C4-2B (cell line): ENCODE results near the gene ITGB3.

Source experiments
- H3K27ac ChIP-seq: fragments of 450-650 bp; 2 replicates; pipeline ENCODE4 v1.5.1; 2017
- CTCF ChIP-seq: fragments of 450-650 bp; conservative IDR thresholded peaks from 2 replicates; pipeline ENCODE4 v1.5.1; 2017; ENCODE audit warnings: mild to moderate bottlenecking
- ZFX ChIP-seq: fragments of 450-650 bp; IDR thresholded peaks from 2 replicates; pipeline ENCODE4 v1.6.1; 2017

Gene ITGB3

GRCh38 chr17:47275245-47275984 is 21.8 kb downstream of the ITGB3 start:
- H3K27ac ChIP-seq: no peak overlapping the region
- TF ChIP-seq ZFX (no peak), CTCF (no peak)

- H3K27ac ChIP-seq: no peak overlapping the region
- TF ChIP-seq CTCF (no peak), ZFX (no peak)
Measured at GRCh38 chr17:47276444-47276843, 22.8 kb downstream of the ITGB3 start.

GRCh38 chr17:47276868-47277267 is 23.2 kb downstream of the ITGB3 start:
- no peak overlapping the region for H3K27ac ChIP-seq

GRCh38 chr17:47277921-47278320 is 24.3 kb downstream of the ITGB3 start:
- no peak for TF ChIP-seq CTCF
- TF ChIP-seq ZFX: no peak
- H3K27ac ChIP-seq: no peak overlapping the region

More at GRCh38 chr17:47276868-47277267, 23.2 kb downstream of the ITGB3 start:
- TF ChIP-seq ZFX (no peak), CTCF (no peak)

GRCh38 chr17:47278561-47278960 is 24.9 kb downstream of the ITGB3 start:
- no peak for TF ChIP-seq CTCF
- no peak for TF ChIP-seq ZFX
- H3K27ac ChIP-seq: no peak overlapping the region

- H3K27ac ChIP-seq: no peak overlapping the region
Measured at GRCh38 chr17:47279062-47279801, 25.6 kb downstream of the ITGB3 start.

More at GRCh38 chr17:47279062-47279801, 25.6 kb downstream of the ITGB3 start:
- TF ChIP-seq CTCF (no peak), ZFX (no peak)
